ENCODE data around the gene TMEM192.
"Not testable (repeated sequence)": the region's sequence is repeated elsewhere in the genome, so short reads cannot be mapped to it uniquely, and the experiment has no call there.

The TMEM192 gene

GRCh38 chr4:165112368-165113121 is at the start of gene TMEM192:
Gene TMEM192 (minus strand): TSS chr4:165112860. CDS start chr4:165112773, 87 bp downstream.
- FAIRE-seq, result peak; percentile 99
- DNase-seq (ENCODE audit: insufficient read length, low spot score), result peak; percentile 79

GRCh38 chr4:165158762-165159161 is 46.1 kb upstream of the TMEM192 start:
- DNase-seq (ENCODE audit: insufficient read length, low spot score) (no peak), FAIRE-seq (no peak)

DNA sequence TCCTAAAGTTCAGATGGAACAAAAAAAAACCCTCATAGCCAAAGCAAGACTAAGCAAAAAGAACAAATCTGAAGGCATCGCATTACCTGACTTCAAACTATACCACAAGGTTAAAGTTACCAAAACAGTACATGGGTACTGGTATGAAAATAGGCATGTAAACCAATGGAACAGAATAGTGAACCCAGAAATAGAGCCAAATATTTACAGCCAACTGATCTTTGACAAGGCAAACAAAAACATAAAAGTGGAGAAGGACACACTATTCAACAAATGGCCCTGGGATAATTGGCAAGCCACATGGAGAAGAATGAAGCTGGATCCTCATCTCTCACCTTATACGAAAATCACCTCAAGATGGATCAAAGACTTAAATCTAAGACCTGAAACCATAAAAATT is 44.2 kb upstream of the TMEM192 start:
- FAIRE-seq, result no peak

DNA sequence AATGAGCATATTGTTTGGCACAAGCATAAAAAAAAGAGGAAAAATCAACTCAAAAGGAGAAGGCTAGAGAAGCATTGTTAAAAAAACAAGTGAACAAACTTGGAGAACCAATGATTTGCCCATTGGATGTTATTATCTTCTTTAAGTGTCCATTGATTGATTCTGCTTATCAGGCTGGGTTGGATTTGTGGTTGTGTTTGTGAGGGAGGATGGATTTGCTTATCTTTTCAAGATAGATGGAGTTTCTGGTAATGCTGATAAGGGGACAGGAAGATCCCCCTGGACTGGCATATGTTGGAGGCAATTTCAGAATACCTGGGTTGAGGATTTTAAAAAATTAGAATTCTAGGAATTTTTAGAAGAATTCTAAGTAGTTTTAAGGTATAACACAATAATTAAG is 41.8 kb upstream of the TMEM192 start:
- DNase-seq (ENCODE audit: insufficient read length, low spot score) (no peak), FAIRE-seq (no peak)

More for the DNA sequence above, 44.2 kb upstream of the TMEM192 start:
- DNase-seq (ENCODE audit: insufficient read length, low spot score), result no peak

DNA sequence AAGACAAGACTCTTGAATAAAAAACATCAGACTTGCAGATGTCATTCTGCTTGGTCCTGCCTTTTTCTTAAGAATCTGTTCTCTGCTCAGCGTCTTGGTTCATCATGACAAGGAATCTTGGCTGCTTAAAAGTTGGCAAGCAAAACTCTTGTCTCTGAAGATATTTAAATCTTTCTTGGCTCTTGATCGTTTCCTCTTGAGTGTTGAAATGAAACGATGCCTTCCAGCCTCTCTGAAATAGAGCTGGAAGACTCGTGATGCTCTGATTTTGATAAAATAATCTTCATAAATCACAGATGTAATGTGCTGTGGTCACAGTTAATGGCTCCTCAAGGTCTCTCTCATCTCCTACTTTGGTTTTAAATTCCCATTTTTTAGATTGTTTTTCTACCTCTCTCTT is 39.9 kb upstream of the TMEM192 start:
- FAIRE-seq, result no peak
- no peak for DNase-seq (ENCODE audit: insufficient read length, low spot score)

GRCh38 chr4:165151734-165152133 is 39.1 kb upstream of the TMEM192 start:
- DNase-seq (ENCODE audit: insufficient read length, low spot score) (no peak), FAIRE-seq (no peak)

GRCh38 chr4:165150545-165150944 is 37.9 kb upstream of the TMEM192 start:
- DNase-seq (ENCODE audit: insufficient read length, low spot score) (no peak), FAIRE-seq (no peak)

- DNase-seq (ENCODE audit: insufficient read length, low spot score) (no peak), FAIRE-seq (no peak)
Observed at GRCh38 chr4:165138843-165139242, 26.2 kb upstream of the TMEM192 start.

GRCh38 chr4:165137205-165137604 is 24.5 kb upstream of the TMEM192 start:
- FAIRE-seq, result no peak
- no peak for DNase-seq (ENCODE audit: insufficient read length, low spot score)

DNA sequence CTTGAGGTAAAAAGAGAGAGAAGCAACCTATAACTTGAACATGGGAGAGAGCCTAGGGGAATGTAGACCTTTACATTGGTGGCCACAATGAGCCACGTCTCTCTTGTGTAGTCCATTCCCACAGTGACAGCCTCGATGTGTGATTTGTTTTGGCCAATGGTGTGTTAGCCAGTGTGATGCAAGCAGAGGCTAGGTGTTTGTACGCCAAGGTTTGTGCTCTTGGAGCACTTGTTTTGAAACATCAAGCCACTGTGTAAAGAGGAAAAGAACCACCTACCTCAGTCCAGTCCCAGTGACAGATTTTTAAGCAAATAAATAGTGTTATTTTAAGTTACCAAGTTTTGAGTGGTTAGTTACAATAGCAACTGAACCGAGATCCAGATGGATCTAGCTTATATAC is 23.9 kb upstream of the TMEM192 start:
- DNase-seq (ENCODE audit: insufficient read length, low spot score) (no peak), FAIRE-seq (no peak)

GRCh38 chr4:165133150-165133549 is 20.5 kb upstream of the TMEM192 start:
- FAIRE-seq (peak; percentile 39), DNase-seq (ENCODE audit: insufficient read length, low spot score) (no peak)

- FAIRE-seq (peak; percentile 91), DNase-seq (ENCODE audit: insufficient read length, low spot score) (peak; percentile 56)
Observed at GRCh38 chr4:165131247-165131832, 18.7 kb upstream of the TMEM192 start.

DNA sequence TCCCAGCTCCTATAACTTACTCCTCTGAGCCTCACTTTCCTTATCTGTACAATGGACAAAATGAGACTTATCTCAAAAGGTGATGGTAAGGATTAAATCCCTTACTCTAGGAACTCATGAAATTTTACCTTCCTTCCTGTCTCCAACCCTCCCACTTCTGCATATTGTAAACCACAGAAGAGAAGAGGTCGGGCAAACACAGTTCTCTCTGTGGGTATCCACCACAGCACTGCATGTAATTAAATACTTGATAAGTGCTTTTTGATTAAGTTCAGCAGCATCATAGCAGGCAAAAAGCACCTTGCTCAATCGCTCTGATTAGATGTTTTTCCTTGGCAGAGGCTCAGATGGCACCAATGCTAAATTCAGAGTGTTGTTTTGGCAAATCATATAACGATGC is 17.3 kb upstream of the TMEM192 start:
- FAIRE-seq (no peak), DNase-seq (ENCODE audit: insufficient read length, low spot score) (no peak)

DNA sequence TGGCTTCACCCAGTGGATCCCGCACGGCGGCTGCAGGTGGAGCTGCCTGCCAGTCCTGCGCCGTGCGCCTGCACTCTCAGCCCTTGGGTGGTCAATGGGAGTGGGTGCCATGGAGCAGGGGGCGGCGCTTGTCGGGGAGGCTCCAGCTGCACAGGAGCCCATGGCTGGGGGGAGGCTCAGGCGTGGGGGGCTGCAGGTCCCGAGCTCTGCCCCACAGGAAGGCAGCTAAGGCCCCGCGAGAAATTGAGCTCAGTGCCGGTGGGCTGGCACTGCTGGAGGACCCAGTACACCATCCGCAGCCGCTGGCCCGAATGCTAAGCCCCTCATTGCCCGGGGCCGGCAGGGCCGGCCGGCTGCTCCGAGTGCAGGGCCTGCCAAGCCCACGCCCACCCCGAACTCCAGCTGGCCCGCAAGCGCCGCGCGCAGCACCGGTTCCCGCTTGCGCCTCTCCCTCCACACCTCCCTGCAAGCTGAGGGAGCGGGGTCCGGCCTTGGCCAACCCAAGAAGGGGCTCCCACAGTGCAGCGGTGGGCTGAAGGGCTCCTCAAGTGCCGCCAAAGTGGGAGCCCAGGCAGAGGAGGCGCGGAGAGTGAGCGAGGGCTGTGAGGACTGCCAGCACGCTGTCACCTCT is 13.3 kb upstream of the TMEM192 start:
- DNase-seq (ENCODE audit: insufficient read length, low spot score); FAIRE-seq: not testable (repeated sequence)

DNA sequence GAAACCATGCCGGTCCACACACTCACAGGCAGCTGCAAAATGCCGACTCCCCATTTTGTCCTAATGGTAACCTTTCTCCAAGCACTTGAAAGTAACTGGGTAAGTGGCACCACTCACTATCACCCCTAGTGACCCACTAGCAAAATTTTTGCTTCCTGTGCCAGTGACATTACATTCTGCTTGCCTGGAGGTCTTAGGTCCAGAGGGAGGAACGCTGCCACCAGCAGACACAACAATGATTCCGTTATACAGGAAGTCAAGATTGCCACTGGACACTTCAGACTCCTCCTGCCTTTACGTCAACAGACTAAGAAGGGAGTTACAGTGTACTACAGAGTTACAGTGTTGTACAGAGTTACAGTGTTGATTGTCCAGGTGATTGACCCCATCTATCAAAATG is 11.8 kb upstream of the TMEM192 start:
- DNase-seq (ENCODE audit: insufficient read length, low spot score), result no peak
- FAIRE-seq, result no peak

DNA sequence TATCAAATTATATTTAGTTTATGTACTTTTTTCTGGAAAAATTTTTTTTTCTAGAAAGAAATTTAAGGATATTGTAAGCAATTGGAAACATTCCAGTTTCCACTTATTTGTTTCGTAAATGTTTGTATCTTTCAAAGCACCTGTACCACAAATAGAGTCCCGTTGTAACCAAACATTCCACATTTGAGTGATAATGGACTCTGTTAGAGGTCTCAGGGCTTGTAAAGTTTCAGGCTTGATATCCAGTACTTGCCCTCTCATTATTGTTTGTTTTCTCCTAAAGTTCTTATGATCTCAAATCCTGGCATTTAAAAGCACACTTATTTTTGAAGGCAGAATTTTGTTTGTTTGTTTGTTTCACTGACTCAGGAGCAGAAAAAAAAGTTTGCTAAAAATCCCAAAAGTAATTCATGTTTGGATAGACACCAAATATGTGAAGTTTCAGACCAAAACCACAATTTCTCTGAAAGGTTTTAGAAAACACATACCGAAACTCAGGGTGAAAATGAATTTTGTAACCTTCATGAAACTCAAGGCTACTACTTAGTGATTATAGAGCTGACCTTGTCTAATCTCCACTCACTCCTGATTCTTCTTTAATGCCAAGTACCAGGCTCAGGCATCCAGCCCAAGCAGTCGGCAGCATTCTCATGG is 5.7 kb upstream of the TMEM192 start:
- peak; percentile 91 for FAIRE-seq

GRCh38 chr4:165115301-165115700 is 2.6 kb upstream of the TMEM192 start:
- FAIRE-seq, result no peak
- no peak for DNase-seq (ENCODE audit: insufficient read length, low spot score)

More for the DNA sequence above, 5.7 kb upstream of the TMEM192 start:
- peak; percentile 16 for DNase-seq (ENCODE audit: insufficient read length, low spot score)

DNA sequence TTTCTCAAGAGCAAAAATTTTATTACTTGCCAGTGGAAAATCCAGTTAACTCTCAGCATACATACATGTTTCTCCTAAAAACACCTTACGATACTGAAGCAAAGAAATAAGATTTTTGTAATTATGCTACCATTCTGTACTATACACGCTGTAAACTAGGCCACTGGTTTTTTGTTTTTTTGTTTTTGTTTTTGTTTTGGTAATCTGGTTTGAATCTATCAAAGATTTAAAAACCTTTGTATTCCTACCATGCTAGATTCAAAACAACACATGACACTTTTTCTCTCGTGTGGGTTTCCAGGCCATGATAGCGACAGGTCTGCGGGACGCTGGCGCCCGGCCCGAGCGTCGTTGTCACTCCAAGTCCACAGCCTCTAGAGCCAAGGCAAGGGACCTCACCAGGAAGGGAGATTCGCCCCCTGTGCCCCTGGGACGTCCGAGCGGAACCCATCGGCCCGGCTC is 723 bp downstream of the TMEM192 start:
- DNase-seq (ENCODE audit: insufficient read length, low spot score), result no peak
- FAIRE-seq, result no peak

DNA sequence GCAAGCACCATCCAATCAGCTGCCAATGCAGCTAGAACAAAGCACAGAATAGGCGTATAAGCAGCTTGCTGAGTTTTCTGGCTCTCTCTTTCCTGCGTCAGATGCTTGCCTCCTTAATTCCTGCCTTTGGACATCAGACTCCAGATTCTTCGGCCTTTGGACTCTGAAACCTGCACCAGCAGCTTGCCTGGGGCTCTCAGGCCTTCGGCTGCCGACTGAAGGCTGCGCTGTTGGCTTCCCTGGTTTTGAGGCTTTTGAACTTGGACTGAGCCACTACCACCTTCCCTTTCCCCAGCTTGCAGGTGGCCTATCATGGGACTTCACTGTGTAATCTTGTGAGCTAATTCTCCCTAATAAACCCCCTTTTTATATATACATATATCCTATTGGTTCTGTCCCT is 6.1 kb downstream of the TMEM192 start:
- DNase-seq (ENCODE audit: insufficient read length, low spot score) (no peak), FAIRE-seq (no peak)

- no peak for DNase-seq (ENCODE audit: insufficient read length, low spot score)
- no peak for FAIRE-seq
Observed at GRCh38 chr4:165101641-165102040, 11.0 kb downstream of the TMEM192 start.

- no peak for FAIRE-seq
- no peak for DNase-seq (ENCODE audit: insufficient read length, low spot score)
Observed at GRCh38 chr4:165096776-165097175, 15.9 kb downstream of the TMEM192 start.
